DOHH2 (cell line): ENCODE results near the gene MICU2.
A peak's percentile ranks its signal among the peaks of the same experiment; 100 is the strongest.

Source experiments
- H3F3A ChIP-seq: fragments of 200-600 bp; sonication (generic), shearing (Covaris generic); 2 replicates; pipeline ENCODE4 v1.6.0; 2016; ENCODE audit warnings: antibody characterized with exemption, mild to moderate bottlenecking; ENCODE audit not compliant: control insufficient read depth, insufficient read depth
- H3K27ac ChIP-seq: fragments of 200-600 bp; sonication (generic); 2 replicates; pipeline ENCODE4 v1.5.1; 2014; ENCODE audit warnings: low read depth, mild to moderate bottlenecking, low read length, moderate library complexity
- H3K27me3 ChIP-seq: fragments of 200-600 bp; sonication (generic); 2 replicates; pipeline ENCODE4 v1.6.1; 2014; ENCODE audit warnings: mild to moderate bottlenecking, low read length, mixed read lengths; ENCODE audit not compliant: control insufficient read depth
- H3K36me3 ChIP-seq: fragments of 200-600 bp; sonication (generic); 2 replicates; pipeline ENCODE4 v1.6.1; 2014; ENCODE audit warnings: mild to moderate bottlenecking, low read length, moderate library complexity, mixed read lengths; ENCODE audit not compliant: control insufficient read depth
- H3K4me1 ChIP-seq: fragments of 200-600 bp; sonication (generic); 2 replicates; pipeline ENCODE4 v1.6.1; 2014; ENCODE audit warnings: mild to moderate bottlenecking, low read length, mixed read lengths; ENCODE audit not compliant: control insufficient read depth
- H3K4me2 ChIP-seq: fragments of 200-600 bp; sonication (generic); 2 replicates; pipeline ENCODE4 v1.6.0; 2014; ENCODE audit warnings: mild to moderate bottlenecking, low read length, moderate library complexity
- H3K4me3 ChIP-seq: fragments of 200-600 bp; sonication (generic); 2 replicates; pipeline ENCODE4 v1.5.1; 2014; ENCODE audit warnings: mild to moderate bottlenecking, low read length, mixed read lengths
- H3K79me2 ChIP-seq: fragments of 200-600 bp; sonication (generic); 2 replicates; pipeline ENCODE4 v1.6.1; 2014; ENCODE audit warnings: mild to moderate bottlenecking, low read length, mixed read lengths; ENCODE audit not compliant: control insufficient read depth
- H3K9me2 ChIP-seq: fragments of 200-600 bp; sonication (generic); replicated peaks from 2 replicates; pipeline ENCODE4 v1.6.1; 2014; ENCODE audit warnings: mild to moderate bottlenecking, low read length, mixed read lengths; ENCODE audit not compliant: control insufficient read depth
- H3K9me3 ChIP-seq: fragments of 200-600 bp; sonication (generic); 2 replicates; pipeline ENCODE4 v1.6.1; 2014; ENCODE audit warnings: antibody characterized with exemption, low read length, mixed read lengths; ENCODE audit not compliant: control insufficient read depth, insufficient read depth
- H4K20me1 ChIP-seq: fragments of 200-600 bp; sonication (generic); 2 replicates; pipeline ENCODE4 v1.6.0; 2014; ENCODE audit warnings: low read depth, mild to moderate bottlenecking, antibody characterized with exemption, low read length, moderate library complexity; ENCODE audit not compliant: control insufficient read depth, insufficient read depth
- CTCF ChIP-seq: fragments of 200-600 bp; sonication (generic); IDR thresholded peaks from one replicate; pipeline ENCODE4 v1.5.1; 2014; ENCODE audit warnings: antibody characterized with exemption, mild to moderate bottlenecking, low read depth, low read length; ENCODE audit not compliant: poor library complexity, severe bottlenecking
- EZH2phosphoT487 ChIP-seq: fragments of 200-600 bp; sonication (generic); IDR thresholded peaks from 2 replicates; pipeline ENCODE4 v1.6.1; 2017; ENCODE audit warnings: borderline replicate concordance, mild to moderate bottlenecking, antibody characterized with exemption, low read length, moderate library complexity, mixed read lengths

The MICU2 gene

GRCh38 chr13:21458451-21458812 is 145.5 kb downstream of the MICU2 start:
- H3F3A ChIP-seq, result no peaks in the 10 kb centered on the region
- H3K36me3 ChIP-seq, result peaks cover 12% of the 10 kb centered on the region; the same call in 1 of the 2 replicates
- no peak for TF ChIP-seq EZH2phosphoT487
- TF ChIP-seq CTCF, result no peak
- peak overlapping the region; percentile 71 for H3K4me2 ChIP-seq
- peaks cover 56% of the 10 kb centered on the region for H3K79me2 ChIP-seq
- H3K27me3 ChIP-seq, result no peaks in the 10 kb centered on the region
- peak overlapping the region; percentile 92 for H3K4me3 ChIP-seq
- peaks cover 20% of the 10 kb centered on the region for H3K4me1 ChIP-seq
- H3K9me3 ChIP-seq, result peaks cover 4% of the 10 kb centered on the region
- no peaks in the 10 kb centered on the region for H3K9me2 ChIP-seq
- H4K20me1 ChIP-seq, result peaks cover 7% of the 10 kb centered on the region; the same call in 1 of the 2 replicates
- H3K27ac ChIP-seq, result peak overlapping the region; percentile 72

GRCh38 chr13:21453387-21454081 is 150.4 kb downstream of the MICU2 start:
- H3K9me3 ChIP-seq, result peaks cover 6% of the 10 kb centered on the region
- H3K4me2 ChIP-seq, result no peak overlapping the region
- no peaks in the 10 kb centered on the region for H3F3A ChIP-seq
- peaks cover 15% of the 10 kb centered on the region for H3K4me1 ChIP-seq
- H3K9me2 ChIP-seq, result no peaks in the 10 kb centered on the region
- peaks cover 13% of the 10 kb centered on the region for H3K36me3 ChIP-seq
- H3K79me2 ChIP-seq, result peaks cover 93% of the 10 kb centered on the region
- H3K4me3 ChIP-seq, result no peak overlapping the region
- no peaks in the 10 kb centered on the region for H3K27me3 ChIP-seq
- no peak overlapping the region for H3K27ac ChIP-seq
- TF ChIP-seq EZH2phosphoT487 (no peak), CTCF (no peak)
- peaks cover 7% of the 10 kb centered on the region; the same call in 1 of the 2 replicates for H4K20me1 ChIP-seq

- Histone ChIP-seq H3K27me3 (no peaks in the 10 kb centered on the region), H3K9me3 (peaks cover 6% of the 10 kb centered on the region), H3K4me2 (no peak overlapping the region), H3K9me2 (no peaks in the 10 kb centered on the region), H3K27ac (no peak overlapping the region), H3K36me3 (peaks cover 7% of the 10 kb centered on the region), H3K4me1 (no peaks in the 10 kb centered on the region), H3K79me2 (peaks cover 78% of the 10 kb centered on the region), H3F3A (no peaks in the 10 kb centered on the region; the same call in 1 of the 2 replicates), H3K4me3 (no peak overlapping the region), H4K20me1 (no peaks in the 10 kb centered on the region)
- no peak for TF ChIP-seq EZH2phosphoT487
- no peak for TF ChIP-seq CTCF
These were observed 153.0 kb downstream of the MICU2 start for GRCh38 chr13:21450936-21451335.
